Measurements from ENCODE around the gene MDFIC2.

DNA sequence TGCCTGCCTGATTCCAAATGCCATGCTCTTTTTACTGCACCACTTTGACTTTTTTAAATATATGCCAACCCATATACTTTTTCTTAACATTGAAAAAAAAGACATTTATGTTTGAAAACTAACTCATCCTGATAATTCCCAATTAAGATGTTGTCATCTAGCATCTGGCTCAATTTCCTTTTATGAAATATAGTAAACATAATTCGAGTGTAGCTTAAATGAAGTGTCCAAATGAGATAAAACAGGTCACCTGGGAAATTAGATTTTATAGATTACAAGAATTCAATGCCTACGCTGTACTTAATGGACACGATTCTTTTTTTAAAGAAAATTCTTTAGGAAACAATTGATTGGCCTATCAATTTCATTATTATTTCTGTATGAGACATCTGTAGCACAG, 2.8 kb downstream of the MDFIC2 start:
- TF ChIP-seq GATA2 (IDR thresholded peaks at IDR 0.05; ENCODE audit: low read depth, low read length) (no peak), GATA3 (IDR thresholded peaks at IDR 0.05; ENCODE audit: low read depth, low read length) (peak; percentile 57; the same call in 1 of the 2 replicates)
